ENCODE measurements around the gene CFAP20DC.

Gene CFAP20DC

GRCh38 chr3:59027607-59028006 lies 22.2 kb downstream of the CFAP20DC start:
- DNase-seq (ENCODE audit: extremely low spot score, insufficient read length, low read depth) = no peak
- FAIRE-seq = no peak

DNA sequence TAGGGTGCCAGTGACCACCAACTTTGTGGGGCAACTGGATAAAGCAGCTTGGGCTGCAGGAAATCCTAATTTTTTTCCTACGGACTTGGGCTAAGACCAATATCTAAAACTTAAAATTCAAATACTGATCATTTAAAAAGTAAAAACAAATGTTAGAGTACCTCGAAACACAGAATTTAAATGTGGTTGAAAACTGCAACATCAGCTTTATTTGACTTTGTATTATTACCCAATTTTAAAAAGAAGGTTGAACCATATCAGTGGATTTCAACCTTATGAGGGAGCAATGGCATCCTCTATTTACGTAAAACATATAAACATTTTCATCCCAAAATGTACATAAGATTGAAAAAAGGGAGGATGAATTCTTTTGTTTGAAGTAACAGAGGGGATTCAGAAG lies 26.2 kb downstream of the CFAP20DC start:
- no peak for DNase-seq (ENCODE audit: extremely low spot score, insufficient read length, low read depth)
- no peak for FAIRE-seq

GRCh38 chr3:59017617-59017984 lies 32.2 kb downstream of the CFAP20DC start:
- FAIRE-seq = no peak
- no peak for DNase-seq (ENCODE audit: extremely low spot score, insufficient read length, low read depth)

GRCh38 chr3:59016930-59017616 lies 32.8 kb downstream of the CFAP20DC start:
- no peak for FAIRE-seq
- DNase-seq (ENCODE audit: extremely low spot score, insufficient read length, low read depth) = no peak

DNA sequence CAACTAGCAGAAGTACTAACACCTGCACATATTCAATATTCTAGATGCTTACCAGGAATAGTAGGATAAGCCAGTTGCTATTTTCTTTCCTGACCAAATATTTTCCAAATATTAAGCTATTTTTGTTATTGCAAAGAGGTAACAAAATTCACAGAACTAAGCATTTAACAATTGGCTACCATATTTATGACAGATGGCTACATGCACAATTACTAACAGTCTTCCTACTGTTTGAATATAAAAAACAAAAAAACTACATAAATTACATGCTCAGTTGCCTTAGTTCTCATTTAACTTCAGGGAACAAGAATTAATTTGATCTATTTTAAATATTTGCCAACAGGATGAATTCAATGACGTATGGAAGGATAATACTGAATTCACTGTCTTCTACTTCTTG lies 36.2 kb downstream of the CFAP20DC start:
- no peak for FAIRE-seq
- DNase-seq (ENCODE audit: extremely low spot score, insufficient read length, low read depth) = no peak

DNA sequence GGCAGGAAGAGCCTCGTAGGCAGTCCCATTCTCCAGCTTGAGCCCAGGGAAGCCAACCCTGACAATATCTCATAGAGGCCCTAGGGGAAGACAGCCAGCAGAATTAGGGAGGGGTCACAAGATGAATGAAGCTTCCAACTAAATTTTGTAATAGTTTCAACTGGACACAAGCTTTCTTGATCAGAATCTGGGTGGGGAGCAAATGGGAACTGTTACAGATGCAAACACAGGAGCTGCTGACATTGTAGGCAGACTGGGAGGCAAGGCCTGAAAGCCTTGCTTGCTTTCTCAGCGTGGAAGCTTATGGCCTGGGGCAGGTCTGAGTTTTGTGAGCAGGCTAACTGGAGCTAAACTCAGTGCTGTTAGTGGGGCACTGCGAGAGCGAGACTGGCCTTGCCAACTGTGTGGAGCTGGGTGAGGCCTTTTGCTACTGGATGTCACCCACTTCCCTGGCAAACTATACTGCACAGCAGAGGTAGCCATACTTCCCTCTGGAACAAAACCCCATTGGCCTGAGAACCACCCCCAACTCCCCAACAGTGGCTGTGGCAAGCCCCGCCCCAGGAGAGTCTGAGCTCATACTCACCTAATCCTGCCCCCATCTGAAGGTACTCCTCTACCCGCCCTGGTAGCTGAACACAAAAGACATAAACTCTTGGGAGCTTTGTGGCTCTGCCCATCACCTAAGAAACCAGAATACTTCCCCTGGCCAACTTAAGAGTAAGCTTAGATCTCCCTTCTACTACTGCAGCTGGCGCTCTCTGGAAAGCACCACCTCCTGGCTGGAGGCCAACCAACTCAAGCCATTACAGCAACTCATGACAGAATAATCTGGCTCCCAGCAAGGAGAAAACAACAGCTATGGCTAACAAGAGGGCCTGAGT lies 42.9 kb downstream of the CFAP20DC start:
- DNase-seq (ENCODE audit: extremely low spot score, insufficient read length, low read depth) (no peak), FAIRE-seq (no peak)

DNA sequence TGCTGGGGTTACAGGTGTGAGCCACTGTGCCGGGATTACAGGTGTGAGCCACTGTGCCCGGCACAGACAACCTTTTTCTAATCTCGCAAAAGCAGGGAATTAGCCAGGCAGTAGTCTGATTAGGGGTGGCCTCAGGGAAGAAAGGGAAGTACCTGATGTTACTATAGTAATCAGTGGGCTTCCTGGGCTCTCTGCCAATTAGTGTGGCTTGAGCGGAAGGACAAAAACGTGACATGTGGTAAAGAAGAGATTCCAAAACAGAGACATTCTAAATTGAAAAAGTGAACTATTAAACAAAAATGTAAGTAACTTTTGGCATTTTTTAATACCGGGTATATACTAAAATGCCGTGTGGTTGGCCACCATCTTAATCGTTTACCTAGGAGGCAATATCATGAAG lies 48.1 kb downstream of the CFAP20DC start:
- FAIRE-seq (no peak), DNase-seq (ENCODE audit: extremely low spot score, insufficient read length, low read depth) (no peak)

DNA sequence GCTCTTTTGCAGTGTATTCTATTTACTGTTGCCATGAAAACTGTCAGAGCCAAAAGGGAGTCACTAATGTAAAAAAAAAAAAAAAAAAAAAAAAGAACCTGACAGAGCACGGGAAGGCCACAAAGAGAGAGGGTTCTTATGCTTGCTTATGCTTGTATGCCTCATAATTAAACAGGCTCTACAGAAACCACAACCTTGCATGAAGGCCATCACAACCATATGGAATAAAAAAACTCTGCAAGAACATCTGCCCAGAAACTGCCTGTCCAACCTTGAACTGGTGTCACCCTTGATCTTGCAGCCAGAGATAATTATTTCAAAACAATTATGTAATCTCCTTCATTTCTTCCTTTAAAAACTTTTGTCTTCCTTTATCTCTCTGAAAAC lies 50.1 kb downstream of the CFAP20DC start:
- DNase-seq (ENCODE audit: extremely low spot score, insufficient read length, low read depth) (no peak), FAIRE-seq (no peak)

- no peak for DNase-seq (ENCODE audit: extremely low spot score, insufficient read length, low read depth)
These were observed 50.6 kb downstream of the CFAP20DC start for GRCh38 chr3:58999134-58999773.

DNA sequence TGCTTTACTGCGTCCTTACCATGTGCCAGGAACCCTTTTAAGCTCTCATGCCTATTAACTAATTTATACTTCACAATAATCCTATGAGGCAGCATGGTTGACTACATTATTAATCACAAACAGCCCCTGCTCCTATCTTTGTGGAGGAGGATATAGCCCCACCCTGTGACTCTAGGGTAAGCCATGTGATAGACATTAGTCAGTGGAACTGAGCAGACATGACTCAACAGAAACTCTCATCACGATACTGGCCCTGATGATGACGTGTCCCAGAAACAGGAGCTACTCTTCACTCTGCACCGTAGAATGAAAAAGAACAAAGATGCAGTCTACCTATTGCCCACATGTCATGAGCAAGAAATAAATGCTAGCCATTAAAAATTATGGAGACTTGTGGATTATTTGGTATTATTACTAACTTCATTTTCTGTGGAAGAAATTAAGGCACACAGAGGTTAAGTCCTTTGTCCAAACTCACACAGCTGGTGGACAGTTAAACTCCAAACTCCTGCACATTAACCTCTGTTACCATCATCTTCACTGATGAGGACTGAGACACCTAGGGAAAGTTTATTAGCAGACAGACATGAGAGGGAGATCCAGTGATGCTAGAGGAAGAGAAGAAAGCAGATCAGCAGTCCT lies 51.2 kb downstream of the CFAP20DC start:
- FAIRE-seq (no peak), DNase-seq (ENCODE audit: extremely low spot score, insufficient read length, low read depth) (no peak)

More at GRCh38 chr3:58999134-58999773, 50.6 kb downstream of the CFAP20DC start:
- FAIRE-seq = no peak

DNA sequence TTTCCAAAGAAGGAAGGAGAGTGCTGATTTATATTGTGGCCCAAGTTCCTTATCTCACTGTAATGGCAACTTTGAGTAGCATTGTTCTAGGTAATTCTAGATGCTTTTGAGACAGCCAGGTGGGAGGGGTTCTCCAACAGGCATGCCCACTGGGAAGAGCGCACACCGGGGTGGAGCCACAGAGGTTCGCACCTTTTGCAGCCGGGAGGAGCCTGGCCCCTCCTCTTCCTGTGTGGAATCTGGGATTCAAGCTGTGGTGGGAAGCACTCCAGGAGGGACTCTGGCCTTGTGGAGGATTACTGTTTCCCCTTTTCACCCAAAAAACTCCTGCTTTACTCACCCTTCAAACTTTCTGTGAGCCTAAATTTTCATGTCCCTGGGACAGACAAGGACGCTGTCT lies 53.1 kb downstream of the CFAP20DC start:
- no peak for DNase-seq (ENCODE audit: extremely low spot score, insufficient read length, low read depth)
- FAIRE-seq = no peak

GRCh38 chr3:58994746-58995330 lies 55.0 kb downstream of the CFAP20DC start:
- DNase-seq (ENCODE audit: extremely low spot score, insufficient read length, low read depth) (peak; percentile 39), FAIRE-seq (peak; percentile 88)

DNA sequence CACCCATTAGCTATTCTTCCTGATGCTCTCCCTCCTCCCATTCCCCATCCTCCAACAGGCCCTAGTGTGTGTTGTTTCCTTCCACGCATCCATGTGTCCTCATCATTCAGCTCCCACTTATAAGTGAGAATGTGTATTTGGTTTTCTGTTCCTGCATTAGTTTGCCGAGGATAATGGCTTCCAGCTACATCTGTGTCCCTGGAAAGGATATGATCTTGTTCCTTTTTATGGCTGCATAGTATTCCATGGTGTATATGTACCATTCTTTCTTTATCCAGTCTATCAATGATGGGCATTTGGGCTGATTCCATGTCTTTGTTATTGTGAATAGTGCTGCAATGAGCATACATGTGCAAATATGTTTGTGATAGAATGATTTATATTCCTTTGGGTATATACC lies 56.3 kb downstream of the CFAP20DC start:
- no peak for FAIRE-seq
- DNase-seq (ENCODE audit: extremely low spot score, insufficient read length, low read depth) = no peak

GRCh38 chr3:58991623-58992022 lies 58.2 kb downstream of the CFAP20DC start:
- FAIRE-seq = no peak
- DNase-seq (ENCODE audit: extremely low spot score, insufficient read length, low read depth) = no peak

GRCh38 chr3:58991026-58991425 lies 58.8 kb downstream of the CFAP20DC start:
- DNase-seq (ENCODE audit: extremely low spot score, insufficient read length, low read depth) (no peak), FAIRE-seq (no peak)

- no peak for DNase-seq (ENCODE audit: extremely low spot score, insufficient read length, low read depth)
- no peak for FAIRE-seq
These were observed 59.9 kb downstream of the CFAP20DC start for GRCh38 chr3:58989955-58990354.

- FAIRE-seq = no peak
- no peak for DNase-seq (ENCODE audit: extremely low spot score, insufficient read length, low read depth)
These were observed 60.7 kb downstream of the CFAP20DC start for GRCh38 chr3:58989163-58989562.

DNA sequence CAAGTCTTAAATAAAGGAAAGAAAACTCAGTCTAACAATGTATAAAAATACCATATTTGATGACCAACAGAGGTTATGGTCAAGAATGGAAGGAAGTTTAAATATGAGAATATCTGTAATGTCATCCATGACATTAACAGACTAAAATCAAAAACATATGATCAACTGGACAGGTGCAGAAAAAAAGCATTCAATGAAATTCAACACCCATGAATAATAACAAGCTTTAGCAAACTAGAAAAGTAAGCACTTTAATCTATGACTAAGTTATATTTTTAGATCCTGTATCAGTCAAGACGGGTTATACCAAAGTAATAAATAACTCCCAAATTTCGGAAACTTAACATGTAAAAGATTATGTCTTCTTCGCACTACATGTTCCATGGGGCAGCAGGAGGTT lies 61.8 kb downstream of the CFAP20DC start:
- no peak for FAIRE-seq
- DNase-seq (ENCODE audit: extremely low spot score, insufficient read length, low read depth) = no peak

DNA sequence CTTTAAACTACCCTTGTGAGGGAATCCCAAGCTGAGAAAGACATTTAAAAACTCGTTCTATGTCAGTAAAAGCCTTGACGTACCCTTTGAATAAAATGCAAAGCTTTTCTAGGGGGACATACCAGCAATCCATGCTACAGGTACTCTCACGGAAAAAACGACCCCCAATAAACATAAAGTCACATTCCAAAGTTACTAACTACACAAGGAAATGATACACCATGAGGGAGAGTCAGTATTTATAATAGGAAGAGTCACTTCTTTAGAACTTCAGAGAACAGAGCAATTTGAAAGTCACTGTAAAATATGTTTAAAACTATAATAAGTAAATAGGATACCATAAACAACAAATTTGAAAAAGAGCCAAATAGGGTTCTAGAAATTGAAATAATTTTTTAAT lies 63.2 kb downstream of the CFAP20DC start:
- FAIRE-seq = no peak

DNA sequence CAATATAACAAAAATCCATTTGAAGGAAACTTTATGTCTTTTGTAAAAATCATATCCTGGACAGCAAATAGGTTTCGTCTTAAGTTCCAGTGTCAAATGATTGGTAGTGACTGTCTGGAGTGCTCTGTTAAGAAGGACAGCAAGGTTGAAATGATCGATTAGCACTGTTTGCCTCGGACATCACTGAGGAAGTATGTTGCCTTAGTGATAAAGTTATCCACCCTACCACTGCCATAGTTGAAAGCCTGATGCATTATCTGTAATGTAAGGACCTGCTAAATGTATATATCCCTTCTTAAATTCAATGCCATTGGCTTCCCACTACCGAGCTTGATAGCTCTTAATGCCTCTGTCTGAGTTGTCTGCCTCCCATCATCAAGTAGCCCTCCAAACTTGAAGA lies 70.0 kb downstream of the CFAP20DC start:
- DNase-seq (ENCODE audit: extremely low spot score, insufficient read length, low read depth) (no peak), FAIRE-seq (no peak)

More for the DNA sequence above, 63.2 kb downstream of the CFAP20DC start:
- DNase-seq (ENCODE audit: extremely low spot score, insufficient read length, low read depth) = no peak
